ENCODE results near the gene LRRC45. TPM values are rescaled to one million over a fixed set of nuclear protein-coding genes. Genes with fewer than 3 reads are reported as not detected.
A peak's percentile ranks its signal among the peaks of the same experiment; 100 is the strongest.

The LRRC45 gene
- total and polyA plus RNA-seq, 9 of the 15 experiments (the other 6 are each of a cell fraction or from before 2014, with no cell fraction given): 3.5 to 21.5 (median 11.2) TPM; not detected in 2

GRCh38 chr17:82031303-82031884 is 8.3 kb downstream of the LRRC45 start, which contains the start of gene RAC3:
Gene RAC3 (plus strand): TSS chr17:82031678. CDS start chr17:82031762, 84 bp downstream.
- peak; percentile 51 to 71 (median 63) for DNase-seq (ENCODE audit: extremely low read depth in 1 of 4, low spot score in 3 of 4)
- Histone ChIP-seq H3K9ac (ENCODE audit: insufficient read depth in 1 of 2, low read depth in 2 of 2, low read length in 2 of 2) (peak within 1 kb of the TSS; percentile 87 to 97), H3K4me2 (ENCODE audit: insufficient read depth, low read length) (peak within 1 kb of the TSS; percentile 90), H3K9me3 (replicated peaks; ENCODE audit: control insufficient read depth, insufficient read depth, low read depth, low read length) (no peaks in the 10 kb centered on the region), H3K27ac (ENCODE audit: extremely low read depth, low read depth, low read length) (peak within 1 kb of the TSS; percentile 84), H3K27me3 (ENCODE audit: control insufficient read depth in 2 of 2, insufficient read depth in 2 of 2, low read length in 2 of 2) (no peaks in the 10 kb centered on the region), H3K36me3 (ENCODE audit: control insufficient read depth, insufficient read depth, low read length) (peaks cover 36% of the 10 kb centered on the region; the same call in 2 of the 3 replicates), H3K9me1 (ENCODE audit: control insufficient read depth, insufficient read depth, low read length) (peaks cover 6% of the 10 kb centered on the region), H2AFZ (ENCODE audit: low read depth, low read length) (peak within 1 kb of the TSS; percentile 92), H3K79me2 (ENCODE audit: control insufficient read depth, insufficient read depth, low read length) (peaks cover 31% of the 10 kb centered on the region), H4K20me1 (replicated peaks; ENCODE audit: control insufficient read depth, insufficient read depth, low read length) (peaks cover 12% of the 10 kb centered on the region; the same call in 1 of the 2 replicates), H3K4me1 (replicated peaks in 1 of 2; ENCODE audit: control insufficient read depth in 2 of 2, insufficient read depth in 2 of 2, low read length in 2 of 2) (peaks cover 24 to 87% of the 10 kb centered on the region in 2 experiments), H3K4me3 (peak within 1 kb of the TSS; percentile 74)
- ChIA-PET POLR2A (interaction anchor here (0.6 to 0.9 kb wide), 4 partner anchors 41 to 240 kb away, joined by 3 to 4 read pairs (median 3); no protein-coding TSS in a partner anchor), CTCF (ENCODE audit: low intra/inter-chr PET ratio) (interaction anchor here (0.6 to 2.4 kb wide), 5 partner anchors 72 to 750 kb away, joined by 3 to 27 read pairs (median 4); no protein-coding TSS in a partner anchor)
- in situ Hi-C loops (cut with MboI) (loop anchor here (5.0 kb wide), 1 partner anchor 126 kb away; no protein-coding TSS in a partner anchor), intact Hi-C loops (cut with micrococcal nuclease) (loop anchor here (1.0 to 10.0 kb wide), 3 partner anchors 8 to 313 kb away; partner anchors contain the start of genes FASN and LRRC45)
- FAIRE-seq: no peak
- peak; percentile 41 for ATAC-seq
- WGBS (ENCODE audit: insufficient coverage, low coverage, missing lambda C conversion rate): 0% methylated on average over 8 of the region's 96 CpGs
- no TSS peak for BruUV-seq (replicated peaks)
- TF ChIP-seq SIN3A (IDR thresholded peaks at IDR 0.05; ENCODE audit: borderline replicate concordance in 2 of 2, control insufficient read depth in 1 of 2, low read depth in 2 of 2, low read length in 2 of 2): peak in 1 of 2 experiments; percentile 39; a peak in 1 of 4 replicates
- TF ChIP-seq, protein P1, sequence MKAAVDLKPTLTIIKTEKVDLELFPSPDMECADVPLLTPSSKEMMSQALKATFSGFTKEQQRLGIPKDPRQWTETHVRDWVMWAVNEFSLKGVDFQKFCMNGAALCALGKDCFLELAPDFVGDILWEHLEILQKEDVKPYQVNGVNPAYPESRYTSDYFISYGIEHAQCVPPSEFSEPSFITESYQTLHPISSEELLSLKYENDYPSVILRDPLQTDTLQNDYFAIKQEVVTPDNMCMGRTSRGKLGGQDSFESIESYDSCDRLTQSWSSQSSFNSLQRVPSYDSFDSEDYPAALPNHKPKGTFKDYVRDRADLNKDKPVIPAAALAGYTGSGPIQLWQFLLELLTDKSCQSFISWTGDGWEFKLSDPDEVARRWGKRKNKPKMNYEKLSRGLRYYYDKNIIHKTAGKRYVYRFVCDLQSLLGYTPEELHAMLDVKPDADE (conservative IDR thresholded peaks at IDR 0.05; ENCODE audit: control insufficient read depth, low read depth, low read length): 0 out of 2 replicates have a peak, but pooled peaks have one; percentile 46
- TF ChIP-seq CCNT2 (IDR thresholded peaks at IDR 0.05; ENCODE audit: borderline replicate concordance, extremely low read depth, insufficient read length, low read depth, low read length): peak; percentile 19
- no peak for TF ChIP-seq NR1H2 (CRISPR knock-in tag; IDR thresholded peaks at IDR 0.05)
- TF ChIP-seq, protein P2, sequence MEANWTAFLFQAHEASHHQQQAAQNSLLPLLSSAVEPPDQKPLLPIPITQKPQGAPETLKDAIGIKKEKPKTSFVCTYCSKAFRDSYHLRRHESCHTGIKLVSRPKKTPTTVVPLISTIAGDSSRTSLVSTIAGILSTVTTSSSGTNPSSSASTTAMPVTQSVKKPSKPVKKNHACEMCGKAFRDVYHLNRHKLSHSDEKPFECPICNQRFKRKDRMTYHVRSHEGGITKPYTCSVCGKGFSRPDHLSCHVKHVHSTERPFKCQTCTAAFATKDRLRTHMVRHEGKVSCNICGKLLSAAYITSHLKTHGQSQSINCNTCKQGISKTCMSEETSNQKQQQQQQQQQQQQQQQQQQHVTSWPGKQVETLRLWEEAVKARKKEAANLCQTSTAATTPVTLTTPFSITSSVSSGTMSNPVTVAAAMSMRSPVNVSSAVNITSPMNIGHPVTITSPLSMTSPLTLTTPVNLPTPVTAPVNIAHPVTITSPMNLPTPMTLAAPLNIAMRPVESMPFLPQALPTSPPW (CRISPR knock-in tag; IDR thresholded peaks at IDR 0.05): peak; percentile 86
- TF ChIP-seq ZNF583 (CRISPR knock-in tag; IDR thresholded peaks at IDR 0.05): no peak
- peak in 1 of 3 experiments; percentile 43; a peak in 2 of 6 replicates for TF ChIP-seq ZBTB11 (CRISPR knock-in tag; IDR thresholded peaks at IDR 0.05)
- TF ChIP-seq CHD1 (IDR thresholded peaks at IDR 0.05; ENCODE audit: low read length): no peak
- TF ChIP-seq, protein P3, sequence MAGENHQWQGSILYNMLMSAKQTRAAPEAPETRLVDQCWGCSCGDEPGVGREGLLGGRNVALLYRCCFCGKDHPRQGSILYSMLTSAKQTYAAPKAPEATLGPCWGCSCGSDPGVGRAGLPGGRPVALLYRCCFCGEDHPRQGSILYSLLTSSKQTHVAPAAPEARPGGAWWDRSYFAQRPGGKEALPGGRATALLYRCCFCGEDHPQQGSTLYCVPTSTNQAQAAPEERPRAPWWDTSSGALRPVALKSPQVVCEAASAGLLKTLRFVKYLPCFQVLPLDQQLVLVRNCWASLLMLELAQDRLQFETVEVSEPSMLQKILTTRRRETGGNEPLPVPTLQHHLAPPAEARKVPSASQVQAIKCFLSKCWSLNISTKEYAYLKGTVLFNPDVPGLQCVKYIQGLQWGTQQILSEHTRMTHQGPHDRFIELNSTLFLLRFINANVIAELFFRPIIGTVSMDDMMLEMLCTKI (IDR thresholded peaks at IDR 0.05; ENCODE audit: partially characterized antibody): no peak
- TF ChIP-seq HEY1 (CRISPR knock-in tag; IDR thresholded peaks at IDR 0.05; ENCODE audit: borderline replicate concordance): no peak
- peak; percentile 83 for TF ChIP-seq ZBTB17 (CRISPR knock-in tag; IDR thresholded peaks at IDR 0.05)
